Measurements from ENCODE around the gene CLPTM1L.
"Not testable (repeated sequence)": the region's sequence is repeated elsewhere in the genome, so short reads cannot be mapped to it uniquely, and the experiment has no call there.

CLPTM1L gene

DNA sequence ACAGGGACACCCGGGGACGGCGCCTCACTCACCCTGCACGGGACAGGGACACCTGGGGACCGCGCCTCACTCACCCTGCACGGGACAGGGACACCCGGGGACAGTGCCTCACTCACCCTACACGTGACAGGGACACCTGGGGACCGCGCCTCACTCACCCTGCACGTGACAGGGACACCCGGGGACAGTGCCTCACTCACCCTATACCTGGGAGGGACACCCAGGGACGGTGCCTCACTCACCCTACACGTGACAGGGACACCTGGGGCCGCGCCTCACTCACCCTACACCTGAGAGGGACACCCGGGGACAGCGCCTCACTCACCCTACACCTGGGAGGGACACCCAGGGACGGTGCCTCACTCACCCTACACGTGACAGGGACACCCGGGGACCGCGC lies 53.9 kb downstream of the CLPTM1L start:
- DNase-seq (ENCODE audit: low read depth in 2 of 2) = not testable (repeated sequence)

DNA sequence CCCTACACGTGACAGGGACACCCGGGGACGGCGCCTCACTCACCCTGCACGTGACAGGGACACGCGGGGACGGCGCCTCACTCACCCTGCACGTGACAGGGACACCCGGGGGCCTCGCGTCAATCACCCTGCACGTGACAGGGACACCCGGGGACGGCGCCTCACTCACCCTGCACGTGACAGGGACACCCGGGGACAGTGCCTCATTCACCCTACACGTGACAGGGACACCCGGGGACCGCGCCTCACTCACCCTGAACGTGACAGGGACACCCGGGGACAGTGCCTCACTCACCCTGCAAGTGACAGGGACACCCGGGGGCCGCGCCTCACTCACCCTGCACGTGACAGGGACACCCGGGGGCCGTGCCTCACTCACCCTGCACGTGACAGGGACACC lies 55.3 kb downstream of the CLPTM1L start:
- DNase-seq (ENCODE audit: low read depth in 2 of 2) = not testable (repeated sequence)

DNA sequence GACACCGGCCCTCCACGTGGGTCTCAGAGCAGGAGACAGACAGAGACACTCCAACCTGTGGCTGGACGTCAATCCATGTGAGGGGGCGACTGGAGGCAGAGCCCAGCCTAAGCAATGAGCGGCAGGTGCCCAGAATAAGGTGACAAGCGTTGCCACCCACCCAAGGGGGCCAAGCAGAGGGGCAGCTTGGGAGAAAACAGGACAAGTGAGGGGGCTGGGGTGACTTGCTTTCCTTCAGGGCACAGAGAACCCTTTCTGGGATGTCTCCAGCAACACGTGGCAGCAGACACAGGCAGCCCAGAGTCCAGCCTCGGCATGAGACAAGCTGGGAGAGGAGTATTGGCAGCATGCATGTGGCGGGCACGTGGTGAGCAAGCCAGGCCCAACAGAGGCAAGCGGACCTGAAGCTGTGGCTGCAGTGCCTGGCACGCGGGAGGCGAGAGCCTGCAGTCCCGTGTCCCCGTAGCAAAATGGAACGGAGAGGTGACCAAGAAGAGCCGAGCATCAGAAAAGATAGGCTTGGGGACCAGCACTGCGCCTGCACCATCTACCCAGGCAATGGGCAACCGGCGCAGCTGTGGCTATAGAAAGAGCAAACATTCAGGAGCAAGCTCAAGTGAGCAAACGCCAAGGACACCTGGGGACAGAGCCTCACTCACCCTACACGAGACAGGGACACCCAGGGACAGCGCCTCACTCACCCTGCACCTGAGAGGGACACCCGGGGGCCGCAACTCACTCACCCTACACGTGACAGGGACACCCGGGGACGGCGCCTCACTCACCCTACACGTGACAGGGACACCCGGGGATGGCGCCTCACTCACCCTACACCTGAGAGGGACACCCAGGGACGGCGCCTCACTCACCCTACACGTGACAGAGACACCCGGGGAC lies 56.2 kb downstream of the CLPTM1L start:
- no peak for DNase-seq (ENCODE audit: low read depth in 2 of 2)

DNA sequence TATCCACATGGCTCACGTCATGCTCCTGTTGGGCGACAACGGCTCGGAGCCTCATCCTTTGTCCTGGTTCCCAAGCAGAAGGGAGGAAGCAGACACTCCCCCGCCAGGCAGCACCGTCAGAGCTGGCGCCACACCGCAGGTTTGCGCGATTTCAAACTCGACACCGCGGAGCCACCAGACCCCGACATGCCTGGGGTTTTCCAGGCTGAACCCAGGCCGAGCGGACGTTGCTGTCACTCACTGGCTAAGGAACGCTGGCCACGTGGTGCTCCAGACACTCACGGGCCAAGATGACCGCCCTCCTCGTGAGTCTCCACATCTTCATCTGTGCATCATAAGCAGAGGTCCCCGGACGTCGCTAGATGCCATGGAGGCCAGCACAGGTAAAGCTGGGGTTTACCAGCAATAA lies 59.0 kb downstream of the CLPTM1L start:
- no peak for DNase-seq (ENCODE audit: low read depth in 2 of 2)

DNA sequence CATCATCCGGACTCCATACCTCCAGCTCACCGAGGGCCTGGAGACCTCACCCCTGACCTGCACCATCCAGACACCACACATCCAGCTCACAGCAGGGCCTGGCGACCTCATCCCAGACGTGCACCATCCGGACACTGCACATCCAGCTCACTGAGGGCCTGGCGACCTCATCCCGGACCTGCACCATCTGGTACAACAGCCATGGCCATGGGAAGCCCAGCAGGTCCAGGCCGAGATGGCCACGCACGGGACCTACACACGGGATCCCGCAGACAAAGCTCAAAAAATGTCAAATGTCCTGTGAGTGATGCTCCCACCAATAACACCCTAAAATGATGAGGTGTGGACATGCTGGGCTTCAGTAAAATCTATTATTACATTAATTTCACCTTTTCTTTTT lies 59.8 kb downstream of the CLPTM1L start:
- DNase-seq (ENCODE audit: low read depth in 2 of 2) = no peak

DNA sequence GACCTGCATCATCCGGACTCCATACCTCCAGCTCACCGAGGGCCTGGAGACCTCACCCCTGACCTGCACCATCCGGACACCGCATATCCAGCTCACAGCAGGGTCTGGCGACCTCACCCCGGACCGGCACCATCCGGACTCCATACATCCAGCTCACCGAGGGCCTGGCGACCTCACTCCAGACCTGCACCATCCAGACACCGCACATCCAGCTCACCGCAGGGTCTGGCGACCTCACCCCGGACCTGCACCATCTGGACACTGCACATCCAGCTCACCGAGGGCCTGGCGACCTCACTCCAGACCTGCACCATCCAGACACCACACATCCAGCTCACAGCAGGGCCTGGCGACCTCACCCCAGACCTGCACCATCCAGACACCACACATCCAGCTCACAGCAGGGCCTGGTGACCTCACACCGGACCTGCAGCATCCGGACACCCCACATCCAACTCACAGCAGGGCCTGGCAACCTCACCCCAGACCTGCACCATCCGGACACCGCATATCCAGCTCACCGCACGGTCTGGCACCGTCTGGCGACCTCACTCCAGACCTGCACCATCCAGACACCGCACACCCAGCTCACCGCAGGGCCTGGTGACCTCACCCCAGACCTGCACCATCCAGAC lies 60.4 kb downstream of the CLPTM1L start:
- not testable (repeated sequence) for DNase-seq (ENCODE audit: low read depth in 2 of 2)

DNA sequence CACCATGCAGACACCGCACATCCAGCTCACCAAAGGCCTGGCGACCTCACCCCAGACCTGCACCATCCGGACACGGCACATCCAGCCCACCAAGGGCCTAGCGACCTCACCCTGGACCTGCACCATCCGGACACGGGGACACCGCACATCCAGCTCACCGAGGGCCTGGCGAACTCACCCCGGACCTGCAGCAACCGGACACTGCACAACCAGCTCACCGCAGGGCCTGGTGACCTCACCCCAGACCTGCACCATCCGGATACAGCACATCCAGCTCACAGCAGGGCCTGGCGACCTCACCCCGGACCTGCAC lies 61.2 kb downstream of the CLPTM1L start:
- DNase-seq (ENCODE audit: low read depth in 2 of 2) = not testable (repeated sequence)

DNA sequence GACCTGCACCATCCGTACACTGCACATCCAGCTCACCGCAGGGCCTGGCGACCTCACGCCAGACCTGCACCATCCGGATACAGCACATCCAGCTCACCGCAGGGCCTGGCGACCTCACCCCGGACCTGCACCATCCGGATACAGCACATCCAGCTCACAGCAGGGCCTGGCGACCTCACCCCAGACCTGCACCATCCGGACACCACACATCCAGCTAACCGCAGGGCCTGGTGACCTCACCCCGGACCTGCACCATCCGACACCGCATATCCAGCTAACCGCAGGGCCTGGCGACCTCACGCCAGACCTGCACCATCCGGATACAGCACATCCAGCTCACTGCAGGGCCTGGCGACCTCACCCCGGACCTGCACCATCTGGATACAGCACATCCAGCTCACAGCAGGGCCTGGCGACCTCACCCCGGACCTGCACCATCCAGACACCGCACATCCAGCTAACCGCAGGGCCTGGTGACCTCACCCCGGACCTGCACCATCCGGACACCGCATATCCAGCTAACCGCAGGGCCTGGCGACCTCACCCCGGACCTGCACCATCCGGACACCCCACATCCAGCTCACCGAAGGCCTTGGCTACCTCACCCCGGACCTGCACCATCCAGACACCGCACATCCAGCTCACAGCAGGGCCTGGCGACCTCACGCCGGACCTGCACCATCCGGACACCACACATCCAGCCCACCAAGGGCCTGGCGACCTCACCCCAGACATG lies 61.7 kb downstream of the CLPTM1L start:
- DNase-seq (ENCODE audit: low read depth in 2 of 2) = not testable (repeated sequence)

DNA sequence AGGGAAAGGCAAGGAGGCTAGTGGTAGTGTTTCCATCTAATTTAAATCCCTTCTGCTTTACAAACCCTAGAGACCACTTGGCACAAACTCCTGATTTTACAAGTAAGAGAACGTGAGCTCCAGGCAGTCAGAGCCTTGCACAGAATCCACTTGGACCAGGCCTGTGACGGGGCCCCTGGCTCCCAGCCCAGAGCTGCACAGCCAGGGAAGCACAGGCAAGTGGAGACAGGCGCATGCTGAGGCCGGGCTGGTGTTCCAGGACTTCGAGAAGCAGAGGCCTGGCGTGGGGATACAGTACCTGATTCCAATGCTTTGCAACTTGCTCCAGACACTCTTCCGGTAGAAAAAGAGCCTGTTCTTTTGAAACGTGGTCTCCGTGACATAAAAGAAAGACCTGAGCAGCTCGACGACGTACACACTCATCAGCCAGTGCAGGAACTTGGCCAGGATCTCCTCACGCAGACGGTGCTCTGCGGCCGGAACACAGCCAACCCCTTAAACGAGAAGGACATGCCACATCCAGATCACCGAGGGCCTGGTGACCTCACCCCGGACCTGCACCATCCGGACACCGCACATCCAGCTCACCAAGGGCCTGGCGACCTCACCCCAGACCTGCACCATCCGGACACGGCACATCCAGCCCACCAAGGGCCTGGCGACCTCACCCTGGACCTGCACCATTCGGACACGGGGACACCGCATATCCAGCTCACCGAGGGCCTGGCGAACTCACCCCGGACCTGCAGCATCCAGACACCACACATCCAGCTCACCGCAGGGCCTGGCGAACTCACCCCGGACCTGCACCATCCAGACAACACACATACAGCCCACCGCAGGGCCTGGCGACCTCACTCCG lies 62.5 kb downstream of the CLPTM1L start:
- no peak for DNase-seq (ENCODE audit: low read depth in 2 of 2)

DNA sequence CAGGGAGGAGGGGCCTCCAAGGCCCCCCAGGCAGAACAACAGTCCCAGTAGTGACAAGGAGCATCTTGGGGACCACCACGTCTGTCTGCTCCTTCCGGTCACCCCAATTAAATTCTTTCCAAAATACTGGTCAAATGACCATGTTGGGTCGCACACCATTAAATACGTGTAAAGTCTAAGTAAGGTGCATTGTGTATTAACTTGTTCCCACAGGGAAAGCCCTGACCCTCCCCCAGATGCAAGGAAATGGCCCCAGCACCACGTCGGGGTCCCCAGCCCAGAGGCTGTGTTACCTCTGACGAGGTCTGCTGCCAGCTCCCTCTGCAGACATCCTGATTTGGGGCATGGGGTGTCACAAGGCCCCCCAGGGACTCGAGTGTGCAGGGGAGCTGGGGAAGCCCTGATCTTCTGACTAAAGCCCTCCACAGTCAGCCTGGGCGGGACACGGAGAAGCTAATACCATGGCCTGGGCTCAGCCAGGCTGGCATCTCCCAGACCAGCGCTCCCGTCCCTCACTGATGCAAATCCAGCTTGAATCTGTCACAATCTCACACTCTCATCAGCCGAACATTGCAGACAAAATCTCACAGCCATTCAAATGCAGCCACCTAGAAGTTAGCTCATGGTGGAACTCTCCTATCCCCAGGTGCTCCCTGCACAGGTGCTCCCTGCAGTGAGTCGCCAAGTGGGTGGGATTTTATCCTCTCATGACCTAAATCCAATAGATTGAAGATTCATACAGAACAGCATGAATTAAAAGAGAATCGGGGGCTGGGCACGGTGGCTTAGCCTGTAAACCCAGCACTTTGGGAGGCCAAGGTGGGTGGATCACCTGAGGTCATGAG lies 63.6 kb downstream of the CLPTM1L start:
- no peak for DNase-seq (ENCODE audit: low read depth in 2 of 2)

DNA sequence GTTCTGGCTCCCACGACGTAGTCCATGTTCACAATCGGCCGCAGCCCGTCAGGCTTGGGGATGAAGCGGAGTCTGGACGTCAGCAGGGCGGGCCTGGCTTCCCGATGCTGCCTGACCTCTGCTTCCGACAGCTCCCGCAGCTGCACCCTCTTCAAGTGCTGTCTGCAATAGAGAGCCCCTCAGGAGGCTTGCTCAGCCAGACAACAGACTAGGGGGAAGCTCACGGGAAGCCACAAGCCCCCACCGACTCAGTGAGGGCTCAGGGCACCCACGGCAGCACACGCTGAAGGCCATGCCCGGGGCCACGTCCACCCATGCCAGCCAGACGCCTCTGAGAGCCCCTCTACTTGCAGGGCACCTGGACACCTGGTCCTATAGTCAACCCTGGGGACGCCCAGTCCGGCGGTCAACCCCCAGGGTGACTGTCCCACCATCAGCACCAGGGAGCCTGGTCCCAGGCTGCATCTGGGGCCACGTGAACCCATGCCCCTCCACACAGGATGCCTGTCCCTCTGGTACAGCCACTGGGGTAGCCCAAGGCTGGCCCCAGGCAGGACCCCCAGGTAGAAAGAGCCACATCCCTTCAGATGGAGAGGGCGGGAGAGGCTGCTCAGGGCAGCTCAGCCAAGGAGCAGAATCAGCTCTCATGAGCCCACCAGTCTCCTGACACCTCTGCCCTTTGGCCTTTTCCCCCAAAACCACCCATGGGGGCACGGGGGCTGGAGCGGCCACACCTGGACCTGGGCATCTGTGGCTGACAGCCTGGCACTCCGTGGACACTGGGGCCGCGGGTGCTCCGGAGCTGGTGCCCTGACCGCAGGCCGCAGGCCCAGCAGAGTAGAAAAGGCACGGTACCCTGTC lies 64.5 kb downstream of the CLPTM1L start:
- DNase-seq (ENCODE audit: low read depth in 2 of 2) = no peak

DNA sequence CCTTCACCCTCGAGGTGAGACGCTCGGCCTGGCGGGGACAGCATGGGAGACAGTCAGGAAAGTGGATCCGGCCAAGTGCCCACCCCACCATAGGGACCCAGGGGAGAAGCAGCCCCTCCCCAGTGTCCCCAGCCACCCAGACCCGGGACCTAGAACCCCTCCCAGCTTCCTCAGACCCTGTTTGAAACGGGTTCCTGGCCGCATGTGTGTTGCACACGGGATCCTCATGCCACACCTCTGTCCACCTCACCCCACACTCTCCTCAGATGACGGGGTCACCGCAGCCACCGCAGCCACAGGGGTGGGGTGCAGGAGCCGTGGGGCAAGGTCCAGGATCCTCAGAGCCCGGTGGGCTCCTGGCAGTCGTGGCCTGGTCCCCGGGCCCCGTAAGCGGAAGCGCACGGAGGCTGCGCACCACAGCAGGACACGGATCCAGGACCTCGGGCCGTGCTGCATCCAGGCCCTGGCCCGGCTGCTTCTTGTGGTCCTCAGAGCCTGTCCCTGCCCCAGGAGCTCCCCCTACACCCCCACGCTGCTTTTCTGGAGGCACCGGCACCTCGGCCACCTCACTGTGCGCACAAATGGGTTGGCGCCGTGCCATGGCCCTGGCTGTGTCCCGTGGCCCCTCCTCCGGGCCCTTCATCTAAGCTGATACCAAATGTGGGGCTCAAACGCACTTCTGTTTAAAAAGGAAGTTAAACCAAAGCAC lies 65.3 kb downstream of the CLPTM1L start:
- no peak for DNase-seq (ENCODE audit: low read depth in 2 of 2)

DNA sequence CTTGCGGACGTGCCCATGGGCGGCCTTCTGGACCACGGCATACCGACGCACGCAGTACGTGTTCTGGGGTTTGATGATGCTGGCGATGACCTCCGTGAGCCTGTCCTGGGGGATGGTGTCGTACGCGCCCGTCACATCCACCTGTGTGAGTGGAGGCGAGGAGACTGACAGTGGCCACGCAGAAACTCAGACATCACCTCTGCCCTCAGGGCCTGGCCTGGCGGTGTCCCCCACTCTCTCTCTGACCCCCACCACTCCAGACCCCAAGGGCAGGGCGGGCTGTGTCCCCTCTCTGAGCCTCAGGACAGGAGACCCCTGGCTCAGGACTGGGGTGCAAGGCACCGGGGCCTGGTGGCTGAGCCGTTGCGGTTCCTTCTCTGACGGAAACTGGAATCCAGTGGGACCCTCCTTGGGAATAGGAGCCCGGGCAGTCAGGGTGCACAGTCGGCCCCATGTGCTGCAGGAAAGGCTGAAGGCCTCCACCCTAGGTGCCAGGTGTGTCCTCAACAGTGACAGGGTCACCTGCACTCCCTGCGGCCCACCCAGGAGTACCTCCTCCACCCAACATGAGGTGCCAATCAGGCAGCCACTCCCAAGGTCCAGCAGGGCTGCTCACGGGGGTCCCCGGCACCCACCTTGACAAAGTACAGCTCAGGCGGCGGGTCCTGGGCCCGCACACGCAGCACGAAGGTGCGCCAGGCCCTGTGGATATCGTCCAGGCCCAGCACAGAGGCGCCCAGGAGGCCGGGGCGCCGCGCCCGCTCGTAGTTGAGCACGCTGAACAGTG lies 66.0 kb downstream of the CLPTM1L start:
- DNase-seq (ENCODE audit: low read depth in 2 of 2) = no peak

DNA sequence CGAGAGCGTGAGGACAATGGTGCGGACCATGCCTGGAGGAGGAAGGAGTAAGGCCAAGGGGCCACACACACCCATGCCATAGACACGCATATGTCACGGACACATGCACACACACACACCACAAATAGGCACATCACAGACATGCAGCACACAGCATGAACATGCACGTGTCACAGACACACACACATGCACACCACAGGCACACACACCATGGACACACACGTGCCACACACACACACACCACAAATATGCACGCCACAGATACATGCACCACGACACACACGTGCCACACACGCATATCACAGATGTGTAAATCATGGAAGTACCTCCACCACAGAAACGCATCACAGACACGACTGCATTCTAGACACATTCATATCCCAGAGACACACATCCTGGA lies 66.7 kb downstream of the CLPTM1L start:
- DNase-seq (ENCODE audit: low read depth in 2 of 2) = no peak

DNA sequence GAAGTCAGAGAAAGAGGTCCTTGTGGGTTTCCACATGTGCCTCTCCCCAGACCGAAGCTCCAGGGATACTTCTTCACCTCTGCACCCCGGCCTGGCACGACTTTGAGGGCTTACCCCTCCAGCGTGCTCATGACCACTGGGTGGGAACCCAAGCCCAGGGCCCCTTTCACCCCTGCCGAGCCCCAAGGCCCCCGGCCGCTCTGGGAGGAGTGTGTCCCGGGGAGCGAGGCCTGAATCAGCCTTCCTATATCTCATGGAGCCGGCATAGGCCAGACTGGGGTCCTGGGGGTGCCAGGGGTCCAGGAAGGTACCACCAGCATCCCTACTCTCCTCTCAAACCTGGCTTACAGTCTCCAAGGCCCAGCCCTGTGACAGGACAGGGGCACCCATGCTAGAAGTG lies 67.1 kb downstream of the CLPTM1L start:
- no peak for DNase-seq (ENCODE audit: low read depth in 2 of 2)

DNA sequence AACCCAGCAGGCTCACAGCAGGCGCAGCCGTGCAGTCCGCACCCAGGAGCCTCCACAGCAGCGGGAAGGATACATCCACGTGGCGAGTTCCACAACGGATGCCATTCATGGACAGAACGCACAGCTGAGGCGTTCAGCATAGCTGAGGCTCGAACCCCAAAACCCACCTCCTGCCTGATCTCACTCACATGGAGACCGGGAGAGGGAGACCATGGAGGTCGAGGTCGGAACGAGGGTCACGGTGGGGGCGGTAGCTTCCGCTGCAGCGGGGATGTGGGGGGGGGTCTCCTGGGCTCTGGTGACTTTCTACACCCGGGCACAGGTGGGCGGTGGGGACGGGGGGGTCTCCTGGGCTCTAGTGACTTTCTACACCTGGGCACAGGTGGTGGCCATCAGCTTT lies 67.6 kb downstream of the CLPTM1L start:
- DNase-seq (ENCODE audit: low read depth in 2 of 2) = no peak

DNA sequence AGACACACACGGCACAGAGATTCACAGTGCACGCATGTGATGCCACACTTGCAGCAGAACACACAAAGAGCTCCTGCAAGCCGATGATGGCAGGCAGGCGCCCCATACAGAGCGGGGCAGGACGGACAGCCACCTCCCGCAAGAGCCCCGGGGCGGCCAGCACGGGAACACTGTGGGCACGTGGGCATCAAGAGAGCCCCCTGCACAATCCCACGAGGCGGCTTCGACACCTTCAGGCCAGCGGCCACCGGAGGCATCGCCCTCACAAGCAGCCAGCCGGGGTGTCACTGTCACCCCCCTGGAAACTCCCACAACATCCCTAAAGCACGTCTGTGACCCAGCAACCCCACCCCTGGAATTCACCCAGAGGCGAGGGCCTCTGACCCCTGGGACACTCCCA lies 68.0 kb downstream of the CLPTM1L start:
- DNase-seq (ENCODE audit: low read depth in 2 of 2) = no peak

Measured in stimulated activated CD8-positive, alpha-beta memory T cell treated with anti-CD3 and anti-CD28 coated beads, Interleukin-7, amount 100 ng/mL, for 1 hour (primary cell).